SIG-M5 treated with dmso at 0.1 percent for 504 hours (cell line): Measurements from ENCODE around the gene RAC3.

Experiments used
- DNase-seq: peaks from one replicate; lab custom pipeline; 2025; ENCODE audit not compliant: unreplicated experiment; lab: John Stamatoyannopoulos, UW

Gene RAC3

GRCh38 chr17:82022981-82023446 lies 8.5 kb upstream of the RAC3 start, which contains the start of gene LRRC45:
LRRC45 (plus strand) TSS chr17:82023305; CDS start chr17:82023644, 339 bp downstream.
- peak; percentile 100 for DNase-seq

- peak; percentile 42 for DNase-seq
Measured at GRCh38 chr17:82023447-82024241, 7.8 kb upstream of the RAC3 start.

GRCh38 chr17:82024859-82025258 lies 6.6 kb upstream of the RAC3 start:
- no peak for DNase-seq

GRCh38 chr17:82025401-82026107 lies 5.9 kb upstream of the RAC3 start:
- no peak for DNase-seq

- no peak for DNase-seq
Measured at GRCh38 chr17:82028246-82028645, 3.2 kb upstream of the RAC3 start.

GRCh38 chr17:82028966-82029365 lies 2.5 kb upstream of the RAC3 start:
- DNase-seq, result no peak

GRCh38 chr17:82029391-82029790 lies 2.1 kb upstream of the RAC3 start:
- no peak for DNase-seq

- no peak for DNase-seq
Measured at GRCh38 chr17:82029990-82030469, 1.4 kb upstream of the RAC3 start.

GRCh38 chr17:82030470-82031302 lies 792 bp upstream of the RAC3 start:
- peak; percentile 75 for DNase-seq

- peak; percentile 30 for DNase-seq
Measured at GRCh38 chr17:82031885-82032627, 578 bp downstream of the RAC3 start.

- DNase-seq, result no peak
Measured at GRCh38 chr17:82033359-82034085, 2.0 kb downstream of the RAC3 start.

GRCh38 chr17:82034371-82035011 lies 3.0 kb downstream of the RAC3 start:
- no peak for DNase-seq

GRCh38 chr17:82035488-82035887 lies 4.0 kb downstream of the RAC3 start:
- no peak for DNase-seq

- DNase-seq, result no peak
Measured at GRCh38 chr17:82035956-82036633, 4.6 kb downstream of the RAC3 start.

- no peak for DNase-seq
Measured at GRCh38 chr17:82036634-82037091, 5.2 kb downstream of the RAC3 start.

- DNase-seq, result peak; percentile 97
Measured at GRCh38 chr17:82037092-82037888, 5.8 kb downstream of the RAC3 start, which contains the start of gene DCXR. DCXR (minus strand) TSS chr17:82037697; CDS start chr17:82037682, 15 bp downstream.

- no peak for DNase-seq
Measured at GRCh38 chr17:82037889-82038195, 6.4 kb downstream of the RAC3 start.
